ENCODE measurements around the gene NEUROD2.
A peak's percentile ranks its signal among the peaks of the same experiment; 100 is the strongest.

The NEUROD2 gene

GRCh38 chr17:39617446-39618245 is 9.9 kb upstream of the NEUROD2 start:
- peak overlapping the region; percentile 68 for H3K4me3 Mint-ChIP-seq
- H3K27me3 Mint-ChIP-seq = peaks cover 28% of the 10 kb centered on the region
- DNase-seq = peak; percentile 81
- peak overlapping the region; percentile 47 for H3K27ac Mint-ChIP-seq
- H3K4me1 Mint-ChIP-seq (ENCODE audit: low read depth) = peaks cover 20% of the 10 kb centered on the region
- no peaks in the 10 kb centered on the region for H3K9me3 Mint-ChIP-seq
- no peaks in the 10 kb centered on the region for H3K36me3 Mint-ChIP-seq (ENCODE audit: low read depth)

GRCh38 chr17:39617100-39617445 is 9.4 kb upstream of the NEUROD2 start:
- Mint-ChIP-seq H3K27me3 (peaks cover 28% of the 10 kb centered on the region), H3K27ac (peak overlapping the region; percentile 47), H3K4me3 (peak overlapping the region; percentile 63), H3K9me3 (no peaks in the 10 kb centered on the region), H3K4me1 (ENCODE audit: low read depth) (peaks cover 14% of the 10 kb centered on the region), H3K36me3 (ENCODE audit: low read depth) (no peaks in the 10 kb centered on the region)
- no peak for DNase-seq

DNA sequence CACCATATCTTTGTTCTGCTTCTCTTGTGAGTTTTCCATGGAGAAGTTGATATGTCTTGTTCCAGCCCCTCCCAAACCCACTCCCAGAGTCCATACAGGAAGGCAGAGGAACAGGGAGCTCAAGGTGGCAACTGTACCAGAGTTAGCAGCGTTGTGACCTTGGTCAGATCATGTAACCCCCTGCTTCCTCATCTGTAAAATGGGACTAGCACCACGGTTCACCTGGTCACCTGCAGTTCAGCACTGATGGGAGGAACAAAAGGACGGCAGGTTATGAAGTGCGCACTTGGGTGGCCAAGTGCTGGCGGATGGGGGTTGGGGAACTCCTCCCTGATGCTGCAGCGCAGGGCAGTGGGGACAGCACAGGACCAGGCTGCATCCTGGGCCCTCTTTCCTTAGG is 7.7 kb upstream of the NEUROD2 start:
- Mint-ChIP-seq H3K9me3 (no peaks in the 10 kb centered on the region), H3K4me1 (ENCODE audit: low read depth) (peaks cover 10% of the 10 kb centered on the region), H3K36me3 (ENCODE audit: low read depth) (no peaks in the 10 kb centered on the region), H3K27me3 (peaks cover 33% of the 10 kb centered on the region), H3K27ac (no peak overlapping the region), H3K4me3 (no peak overlapping the region)
- DNase-seq = no peak

DNA sequence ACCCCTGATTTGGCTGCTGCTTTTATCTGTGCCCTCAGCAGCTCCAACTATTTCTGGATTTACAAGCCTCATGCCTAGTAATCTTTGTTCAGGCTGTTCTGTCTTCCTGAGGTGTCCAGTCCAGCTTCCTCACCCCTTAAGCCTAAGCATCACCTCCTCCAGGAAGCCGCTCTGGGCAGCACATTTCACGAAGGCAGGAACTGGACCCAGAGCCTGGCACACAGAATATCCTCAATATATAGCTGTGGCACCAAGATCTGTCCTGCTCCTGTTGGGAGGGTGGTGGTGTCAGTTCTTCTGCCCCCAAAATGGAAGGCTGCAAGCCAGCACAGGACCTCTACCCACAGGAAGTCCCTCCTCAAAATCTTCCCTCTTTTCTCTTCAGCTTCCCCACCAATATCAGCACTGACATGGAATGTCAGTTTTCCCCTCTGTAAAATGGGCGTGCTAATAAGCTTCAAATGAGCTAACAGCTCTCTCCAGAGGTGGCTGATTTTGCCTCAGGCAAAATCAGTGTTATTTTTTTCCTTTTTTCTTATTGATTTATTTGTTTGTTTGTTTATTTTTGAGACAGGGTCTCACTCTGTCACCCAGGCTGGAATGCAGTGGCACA is 6.9 kb upstream of the NEUROD2 start:
- Mint-ChIP-seq H3K36me3 (ENCODE audit: low read depth) (no peaks in the 10 kb centered on the region), H3K27me3 (peaks cover 38% of the 10 kb centered on the region), H3K4me1 (ENCODE audit: low read depth) (peaks cover 10% of the 10 kb centered on the region), H3K27ac (no peak overlapping the region), H3K4me3 (no peak overlapping the region), H3K9me3 (no peaks in the 10 kb centered on the region)
- no peak for DNase-seq

DNA sequence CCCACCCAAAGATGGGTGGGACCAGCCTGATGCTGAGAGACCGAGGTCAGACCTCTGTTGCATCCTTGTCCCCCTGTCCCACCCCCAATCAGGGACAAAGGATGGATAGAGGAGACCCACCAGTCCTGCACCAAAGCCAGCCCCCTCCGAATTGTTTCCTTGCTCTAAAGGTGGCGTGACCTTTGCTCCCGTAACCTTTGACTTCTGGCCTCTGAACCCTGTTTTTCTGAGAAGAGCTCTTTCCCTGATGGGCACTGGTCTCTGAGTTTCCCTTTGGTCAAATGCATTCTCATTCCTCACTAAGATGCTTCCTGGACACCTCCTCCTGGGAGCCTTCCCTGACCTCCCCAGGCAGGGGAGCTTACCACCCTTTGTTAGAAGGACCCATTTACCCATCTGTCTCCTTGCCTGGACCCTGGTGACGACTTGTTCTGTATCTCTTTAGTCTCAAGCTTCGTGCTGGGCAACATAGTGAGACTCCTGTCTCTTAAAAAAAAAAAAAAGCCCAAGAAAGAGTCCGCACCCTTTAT is 5.3 kb upstream of the NEUROD2 start:
- no peak for DNase-seq
- Mint-ChIP-seq H3K27me3 (peaks cover 55% of the 10 kb centered on the region), H3K36me3 (ENCODE audit: low read depth) (no peaks in the 10 kb centered on the region), H3K4me1 (ENCODE audit: low read depth) (peaks cover 4% of the 10 kb centered on the region), H3K9me3 (no peaks in the 10 kb centered on the region), H3K4me3 (no peak overlapping the region), H3K27ac (no peak overlapping the region)

DNA sequence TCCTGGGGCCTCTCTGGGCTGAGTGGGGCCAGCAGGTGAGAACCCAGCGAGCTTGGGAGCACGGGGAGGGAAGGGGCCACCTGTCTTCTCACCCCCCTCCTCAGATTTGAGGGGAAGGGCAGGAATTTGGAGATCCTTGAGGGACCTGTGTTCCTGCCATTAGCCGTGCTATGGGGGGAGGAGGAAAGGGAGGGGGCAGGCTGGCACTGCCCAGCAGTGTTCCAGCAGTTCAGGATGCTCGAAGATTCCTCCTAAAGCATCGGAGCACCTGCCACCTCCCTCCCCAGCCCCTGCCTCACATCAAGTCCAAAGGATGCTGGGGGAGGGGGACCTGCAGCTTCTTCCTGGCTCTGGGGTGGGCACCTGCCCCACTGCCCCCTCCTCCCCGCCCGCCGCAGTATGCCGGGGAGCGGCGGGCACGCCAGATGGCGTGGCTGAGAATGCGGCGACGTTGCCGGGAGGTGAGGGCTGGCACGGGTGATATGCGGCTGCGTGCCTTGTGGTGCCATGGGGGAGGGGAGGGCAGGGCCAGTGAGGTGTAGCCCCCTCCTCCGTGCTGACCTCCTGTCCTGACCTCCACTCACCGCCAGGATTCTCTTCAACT is 4.7 kb upstream of the NEUROD2 start:
- Mint-ChIP-seq H3K9me3 (no peaks in the 10 kb centered on the region), H3K27me3 (peaks cover 58% of the 10 kb centered on the region), H3K4me1 (ENCODE audit: low read depth) (peaks cover 3% of the 10 kb centered on the region), H3K27ac (no peak overlapping the region), H3K4me3 (no peak overlapping the region), H3K36me3 (ENCODE audit: low read depth) (no peaks in the 10 kb centered on the region)
- no peak for DNase-seq

DNA sequence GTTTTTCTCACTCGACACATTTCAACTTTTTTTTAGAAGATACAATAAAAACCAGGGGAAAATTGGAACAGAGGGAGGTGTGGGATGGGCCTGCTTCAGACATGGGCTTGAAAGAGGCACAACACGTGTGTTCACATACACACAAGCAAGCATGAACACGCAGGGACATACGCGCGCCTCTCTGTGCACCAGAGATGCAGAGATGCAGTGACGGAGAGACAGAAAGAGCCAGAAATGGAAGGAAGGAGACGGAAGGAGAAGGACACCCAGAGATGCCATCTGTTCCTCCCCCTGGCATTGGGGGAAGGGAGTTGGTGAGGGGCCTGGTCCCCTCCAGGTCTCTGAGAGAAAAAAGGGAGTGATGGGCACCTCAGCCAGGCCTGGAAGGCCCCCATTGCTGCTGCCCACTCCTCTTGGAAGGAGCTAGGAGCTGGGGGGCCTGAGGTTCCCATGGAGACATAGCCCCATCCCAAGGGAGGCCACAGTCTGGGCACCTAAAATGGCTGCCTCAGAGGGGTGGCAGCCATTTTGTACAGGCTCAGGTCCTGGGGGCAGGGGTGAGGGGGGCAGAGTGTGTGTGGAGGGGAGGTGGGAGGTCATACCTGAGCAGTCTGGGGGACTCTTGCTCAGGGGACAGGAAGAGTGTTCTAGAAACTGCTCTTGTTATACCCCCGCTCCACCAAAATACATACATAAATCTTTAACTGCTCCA is 3.8 kb upstream of the NEUROD2 start:
- no peaks in the 10 kb centered on the region for H3K36me3 Mint-ChIP-seq (ENCODE audit: low read depth)
- peaks cover 4% of the 10 kb centered on the region for H3K4me1 Mint-ChIP-seq (ENCODE audit: low read depth)
- no peaks in the 10 kb centered on the region for H3K9me3 Mint-ChIP-seq
- peaks cover 61% of the 10 kb centered on the region for H3K27me3 Mint-ChIP-seq
- no peak overlapping the region for H3K27ac Mint-ChIP-seq
- no peak overlapping the region for H3K4me3 Mint-ChIP-seq
- no peak for DNase-seq

DNA sequence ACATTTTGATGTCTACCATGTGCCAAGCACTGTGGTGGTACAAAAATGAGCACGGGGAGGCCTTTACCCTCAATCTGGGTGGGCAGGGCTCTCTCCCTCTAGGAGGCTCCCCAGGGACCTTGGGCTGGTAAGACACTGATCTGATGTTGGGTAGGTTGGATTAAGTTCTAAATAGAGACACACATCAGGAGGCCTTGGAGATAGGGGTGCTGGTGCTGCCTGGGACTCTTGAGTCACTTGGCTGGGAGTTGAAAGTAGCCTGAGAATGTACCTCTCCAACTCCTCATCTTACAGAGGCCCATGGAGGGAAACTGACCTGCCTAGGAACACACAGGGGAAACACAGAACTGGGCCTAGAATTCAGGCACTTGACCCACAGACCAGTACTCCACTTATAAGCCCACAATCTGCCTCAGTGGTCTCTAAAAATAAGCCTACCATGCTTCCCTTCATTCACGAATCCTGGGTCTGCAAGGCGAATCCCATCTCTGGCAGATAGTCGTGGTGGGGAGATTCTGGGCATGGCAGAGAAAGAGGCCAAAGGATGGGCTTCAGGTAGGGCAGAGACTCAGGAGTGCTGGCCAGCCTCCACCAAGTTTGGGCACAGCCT is 1.8 kb upstream of the NEUROD2 start:
- Mint-ChIP-seq H3K27ac (no peak overlapping the region), H3K9me3 (no peaks in the 10 kb centered on the region), H3K4me3 (no peak overlapping the region), H3K36me3 (ENCODE audit: low read depth) (no peaks in the 10 kb centered on the region), H3K27me3 (peaks cover 65% of the 10 kb centered on the region), H3K4me1 (ENCODE audit: low read depth) (peaks cover 15% of the 10 kb centered on the region)
- no peak for DNase-seq

- Mint-ChIP-seq H3K4me3 (no peak overlapping the region), H3K27ac (no peak overlapping the region), H3K4me1 (ENCODE audit: low read depth) (peaks cover 21% of the 10 kb centered on the region), H3K9me3 (no peaks in the 10 kb centered on the region), H3K27me3 (peaks cover 71% of the 10 kb centered on the region), H3K36me3 (ENCODE audit: low read depth) (no peaks in the 10 kb centered on the region)
- DNase-seq = no peak
These were observed 642 bp upstream of the NEUROD2 start for GRCh38 chr17:39608142-39608981.

DNA sequence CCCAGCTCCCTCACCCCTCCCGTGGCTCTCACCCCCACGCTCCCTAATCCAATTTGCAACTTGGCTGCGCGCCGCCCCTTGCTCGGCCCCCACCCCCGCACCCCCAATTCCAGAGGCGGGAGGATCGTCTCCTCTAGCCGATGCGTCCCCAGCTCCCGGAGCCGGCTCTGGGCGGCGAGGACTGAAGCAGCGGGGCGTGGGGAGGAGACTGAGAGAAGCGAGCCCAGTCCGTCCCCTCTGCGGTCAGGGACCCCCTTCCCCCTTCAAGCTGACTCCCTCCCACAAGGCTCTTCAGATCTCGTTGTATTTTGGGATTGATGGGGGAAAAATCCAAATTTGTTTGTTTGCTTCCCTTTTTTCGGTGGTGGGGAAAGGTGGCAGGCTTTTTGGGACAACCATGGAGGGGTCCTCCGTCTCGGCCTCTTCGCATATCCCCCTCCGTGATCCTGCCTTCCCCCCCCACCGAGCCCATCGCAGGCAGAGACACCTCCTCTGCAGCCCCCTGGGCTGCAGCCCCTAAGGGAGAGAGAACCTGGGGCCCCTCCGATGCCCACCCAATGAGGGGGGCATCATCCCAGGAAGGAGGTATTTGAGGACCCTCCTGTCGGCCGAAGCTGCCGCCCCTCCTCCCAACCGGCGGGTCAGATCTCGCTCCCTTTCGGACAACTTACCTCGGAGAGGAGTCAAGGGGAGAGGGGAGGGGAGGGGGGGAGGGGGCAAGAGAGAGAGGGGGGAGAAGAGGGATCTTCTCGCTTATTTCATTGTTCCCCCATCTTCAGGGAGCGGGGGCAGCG is 466 bp downstream of the NEUROD2 start:
- H3K36me3 Mint-ChIP-seq (ENCODE audit: low read depth) = no peaks in the 10 kb centered on the region
- H3K4me1 Mint-ChIP-seq (ENCODE audit: low read depth) = peaks cover 23% of the 10 kb centered on the region
- no peak overlapping the region for H3K27ac Mint-ChIP-seq
- DNase-seq = no peak
- H3K4me3 Mint-ChIP-seq = no peak overlapping the region
- H3K9me3 Mint-ChIP-seq = no peaks in the 10 kb centered on the region
- H3K27me3 Mint-ChIP-seq = peaks cover 76% of the 10 kb centered on the region

DNA sequence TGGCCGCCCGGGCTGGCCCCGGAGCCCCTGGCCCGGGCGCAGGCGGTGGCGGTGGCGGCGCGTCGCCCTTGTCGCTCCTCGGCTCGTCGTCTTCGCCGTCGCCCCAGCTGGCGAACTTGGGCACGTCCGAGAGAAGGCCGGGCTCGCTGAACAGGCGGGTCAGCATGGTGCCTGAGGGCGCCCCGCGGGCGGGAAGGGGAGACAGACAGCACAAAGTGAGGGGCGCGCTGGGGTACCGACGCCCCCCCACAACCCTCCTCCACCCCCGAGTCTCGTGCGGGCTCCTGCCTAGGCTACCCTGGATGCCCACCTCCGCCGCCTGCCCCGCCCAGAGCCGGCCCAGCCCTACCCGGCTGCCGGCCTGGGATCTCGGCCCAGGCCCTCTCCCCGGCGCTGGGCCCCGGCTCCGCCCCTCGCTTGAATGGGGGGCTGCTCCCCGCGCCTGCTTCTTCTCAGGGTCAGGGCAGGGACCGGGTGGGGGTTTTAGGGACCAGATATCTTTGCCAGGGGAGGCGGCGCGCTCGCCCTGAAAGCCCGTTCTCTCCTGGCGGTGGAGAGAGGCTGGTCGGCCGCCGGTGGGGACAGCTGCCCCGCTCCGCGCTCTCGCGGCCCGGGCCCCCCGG is 1.2 kb downstream of the NEUROD2 start:
- Mint-ChIP-seq H3K27me3 (peaks cover 83% of the 10 kb centered on the region), H3K9me3 (no peaks in the 10 kb centered on the region), H3K4me1 (ENCODE audit: low read depth) (peaks cover 23% of the 10 kb centered on the region), H3K4me3 (no peak overlapping the region), H3K27ac (no peak overlapping the region), H3K36me3 (ENCODE audit: low read depth) (no peaks in the 10 kb centered on the region)
- no peak for DNase-seq

DNA sequence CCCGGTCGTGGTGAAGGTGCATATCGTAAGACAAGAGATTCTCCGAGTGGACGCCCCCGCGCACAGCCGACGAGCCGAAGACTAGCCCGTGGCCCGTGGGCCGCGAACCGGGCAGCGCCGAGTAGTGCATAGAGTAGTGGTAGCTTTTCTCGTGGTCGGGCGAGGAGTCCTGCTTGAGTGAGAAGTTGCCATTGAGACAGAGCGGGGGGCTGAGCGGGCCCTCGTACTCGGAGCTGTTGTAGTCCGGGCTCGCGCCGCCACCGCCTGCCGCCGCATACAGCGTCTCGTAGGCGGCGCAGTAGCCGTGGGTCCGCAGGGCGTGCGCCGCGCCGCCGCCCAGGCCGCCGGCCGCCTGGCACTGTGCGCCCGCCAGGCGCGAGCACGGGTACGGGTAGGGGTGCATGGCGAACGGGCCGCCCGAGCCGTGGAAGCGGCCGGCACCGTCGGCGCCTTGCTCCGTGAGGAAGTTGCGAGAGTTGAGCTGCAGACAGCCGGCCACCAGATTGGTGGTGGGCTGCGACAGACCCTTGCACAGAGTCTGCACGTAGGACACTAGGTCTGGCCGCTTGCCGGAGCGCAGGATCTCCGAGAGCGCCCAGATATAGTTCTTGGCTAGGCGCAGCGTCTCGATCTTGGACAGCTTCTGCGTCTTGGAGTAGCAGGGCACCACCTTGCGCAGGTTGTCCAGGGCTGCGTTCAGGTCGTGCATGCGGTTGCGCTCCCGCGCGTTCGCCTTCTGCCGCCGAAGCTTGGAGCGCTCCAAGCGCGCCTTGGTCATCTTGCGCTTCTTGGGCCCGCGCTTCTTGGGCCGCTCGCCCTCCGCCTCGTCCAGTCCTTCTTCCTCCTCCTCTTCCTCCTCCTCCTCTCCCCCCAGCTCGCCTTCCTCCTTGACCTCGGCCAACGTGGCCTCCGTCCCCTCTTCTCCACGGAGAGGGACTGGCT is 2.0 kb downstream of the NEUROD2 start:
- H3K27me3 Mint-ChIP-seq = peaks cover 87% of the 10 kb centered on the region
- H3K27ac Mint-ChIP-seq = no peak overlapping the region
- DNase-seq = peak; percentile 53
- H3K36me3 Mint-ChIP-seq (ENCODE audit: low read depth) = no peaks in the 10 kb centered on the region
- H3K9me3 Mint-ChIP-seq = no peaks in the 10 kb centered on the region
- peaks cover 23% of the 10 kb centered on the region for H3K4me1 Mint-ChIP-seq (ENCODE audit: low read depth)
- H3K4me3 Mint-ChIP-seq = peak overlapping the region; percentile 39

All from activated T-cell treated with anti-CD3 and anti-CD28 coated beads, Interleukin-2, amount 50 U/mL, for 24 hours (primary cell).